HepG2 (cell line): Measurements from ENCODE around the gene JCAD.

ENCODE experiments used
- MTF1 ChIP-seq: sonication (generic); formaldehyde crosslinking; IDR thresholded peaks from 2 replicates; pipeline ENCODE4 v1.5.0; 2020; ENCODE audit warnings: missing genetic modification reagents
- NBN ChIP-seq: fragments of 450-650 bp; conservative IDR thresholded peaks from 2 replicates; pipeline ENCODE4 v1.6.1; 2017
- ZNF33B ChIP-seq: sonication (generic); formaldehyde crosslinking; IDR thresholded peaks from 2 replicates; pipeline ENCODE4 v1.5.1; 2020; ENCODE audit warnings: mild to moderate bottlenecking, missing genetic modification reagents
- ZNF777 ChIP-seq: sonication (generic); formaldehyde crosslinking; IDR thresholded peaks from 2 replicates; pipeline ENCODE4 v1.4.0; 2020; ENCODE audit warnings: missing genetic modification reagents

GRCh38 chr10:30037620-30038336, 21.6 kb downstream of the JCAD start:
- TF ChIP-seq NBN (no peak), MTF1 (CRISPR knock-in tag) (no peak), ZNF777 (CRISPR knock-in tag) (no peak), ZNF33B (no peak)
